ENCODE measurements around the gene PHPT1.
A peak's percentile ranks its signal among the peaks of the same experiment; 100 is the strongest.

PHPT1 gene

GRCh38 chr9:136845465-136846260, 3.5 kb upstream of the PHPT1 start:
- TF ChIP-seq CTCF (conservative IDR thresholded peaks at IDR 0.05; ENCODE audit: low read length), result no peak
- H3K4me3 ChIP-seq (ENCODE audit: low read length), result no peak overlapping the region
- DNase-seq (ENCODE audit: low read depth), result no peak

- no peak for TF ChIP-seq CTCF (conservative IDR thresholded peaks at IDR 0.05; ENCODE audit: low read length)
- H3K4me3 ChIP-seq (ENCODE audit: low read length), result no peak overlapping the region; the same call in 1 of the 2 replicates
- DNase-seq (ENCODE audit: low read depth), result no peak
These were observed 2.7 kb upstream of the PHPT1 start for GRCh38 chr9:136846376-136847087.

GRCh38 chr9:136847088-136847825, 2.0 kb upstream of the PHPT1 start:
- peak overlapping the region; percentile 99 for H3K4me3 ChIP-seq (ENCODE audit: low read length)
- no peak for TF ChIP-seq CTCF (conservative IDR thresholded peaks at IDR 0.05; ENCODE audit: low read length)
- peak; percentile 70 for DNase-seq (ENCODE audit: low read depth)

- DNase-seq (ENCODE audit: low read depth), result peak; percentile 85
- peak overlapping the region; percentile 99 for H3K4me3 ChIP-seq (ENCODE audit: low read length)
These were observed 1.3 kb upstream of the PHPT1 start for GRCh38 chr9:136847826-136848392.

GRCh38 chr9:136848393-136849037, 694 bp upstream of the PHPT1 start:
- H3K4me3 ChIP-seq (ENCODE audit: low read length), result peak overlapping the region; percentile 99
- no peak for TF ChIP-seq CTCF (conservative IDR thresholded peaks at IDR 0.05; ENCODE audit: low read length)
- no peak for DNase-seq (ENCODE audit: low read depth)

More at GRCh38 chr9:136847826-136848392, 1.3 kb upstream of the PHPT1 start:
- TF ChIP-seq CTCF (conservative IDR thresholded peaks at IDR 0.05; ENCODE audit: low read length), result no peak

GRCh38 chr9:136849960-136850865, 1.0 kb downstream of the PHPT1 start:
- TF ChIP-seq CTCF (conservative IDR thresholded peaks at IDR 0.05; ENCODE audit: low read length), result no peak
- DNase-seq (ENCODE audit: low read depth), result no peak

More at GRCh38 chr9:136849960-136850865, 1.0 kb downstream of the PHPT1 start:
- peak overlapping the region; percentile 99 for H3K4me3 ChIP-seq (ENCODE audit: low read length)
